Testis (tissue), 5 donors: ENCODE data around the gene EXOSC1. TPM values are rescaled to one million over a fixed set of nuclear protein-coding genes. Genes with fewer than 3 reads are reported as not detected.

ENCODE experiments used
- DNase-seq: peaks from one replicate; pipeline ENCODE4 v3.0.0-alpha.2; 2019
- H3K27ac ChIP-seq, 2 donors: fragments of 200-600 bp; sonication (generic); one replicate each; pipeline ENCODE4 v1.5.1; 2019
- H3K27me3 ChIP-seq: fragments of 200-600 bp; sonication (generic); one replicate; pipeline ENCODE4 v1.5.1; 2019
- H3K36me3 ChIP-seq: fragments of 200-600 bp; sonication (generic); one replicate; pipeline ENCODE4 v1.5.1; 2017; ENCODE audit warnings: low read depth; ENCODE audit errors: missing control alignments
- H3K4me1 ChIP-seq: fragments of 200-600 bp; sonication (generic); one replicate; pipeline ENCODE4 v1.5.1; 2019
- H3K4me3 ChIP-seq, 2 donors: fragments of 200-600 bp; sonication (generic); one replicate each; pipeline ENCODE4 v1.5.1; 2017 to 2019
- H3K9me3 ChIP-seq: fragments of 200-600 bp; sonication (generic); one replicate; pipeline ENCODE4 v1.5.1; 2017
- POLR2A ChIP-seq: fragments of 450-650 bp; IDR thresholded peaks from one replicate; pipeline ENCODE4 v1.6.1; 2017; ENCODE audit warnings: antibody characterized with exemption, mild to moderate bottlenecking, moderate library complexity
- whole genome bisulfite sequencing, 2 donors: methylation state at CpG; one replicate each; pipeline ENCODE4 v1.1.5; 2018; 5-methylcytosine and 5-hydroxymethylcytosine counted together
- intact Hi-C: fragments of 100-400 bp; cut with DNase I; formaldehyde crosslinking; loops from one replicate; pipeline ENCODE4 v1.15.1; 2023; ENCODE audit warnings: low total_unique reads
- long read RNA-seq, 2 donors: transcript quantifications; one replicate each; lab custom pipeline, GENCODE V29; 2026
- polyA plus RNA-seq: library from polyadenylated mRNA; stranded (reverse); fragments of 350-450 nt; fragmentation: Illumina TruSeq; extraction: RNeasy Lipid Tissue Mini Kit (QIAGEN cat#74804); gene quantifications from one replicate; pipeline ENCODE4 v1.2.3, GENCODE V29; 2014; ENCODE audit warnings: low read depth, low replicate concordance; ENCODE audit not compliant: insufficient read depth
- total RNA-seq, 2 donors: library from RNA; depleted of rRNA; stranded (reverse); fragments of >200 nt; gene quantifications; one replicate each; pipeline ENCODE4 v1.2.3, GENCODE V29; 2016
- TF ChIP-seq, protein P1 (sequence below), 3 experiments: fragments of 450-650 bp in 2 of 3; fragments of 200-600 bp in 1 of 3; sonication (generic) in 1 of 3; IDR thresholded peaks; one replicate each; pipeline ENCODE4 v1.5.1; 2016 to 2019; ENCODE audit warnings: antibody characterized with exemption in 3 of 3, mild to moderate bottlenecking in 2 of 3, moderate library complexity in 1 of 3

EXOSC1 gene, protein sequence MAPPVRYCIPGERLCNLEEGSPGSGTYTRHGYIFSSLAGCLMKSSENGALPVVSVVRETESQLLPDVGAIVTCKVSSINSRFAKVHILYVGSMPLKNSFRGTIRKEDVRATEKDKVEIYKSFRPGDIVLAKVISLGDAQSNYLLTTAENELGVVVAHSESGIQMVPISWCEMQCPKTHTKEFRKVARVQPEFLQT
- total RNA-seq: 10 to 100 TPM; 24.5 to 27.9 TPM
- polyA plus RNA-seq: 31.4 TPM
- long read RNA-seq, donor 1, transcript EXOSC1-204 (8 exons, 923 nt): major isoform, 14 of 17 reads
- long read RNA-seq, donor 1, partial matches to known transcripts: 0 of 17 reads
- long read RNA-seq, donor 1, other reads (novel, unspliced or antisense): 0 of 17 reads
- long read RNA-seq, donor 2, transcript EXOSC1-204 (8 exons, 923 nt): major isoform, 12 of 12 reads
- long read RNA-seq, donor 2, partial matches to known transcripts: 0 of 12 reads
- long read RNA-seq, donor 2, other reads (novel, unspliced or antisense): 0 of 12 reads

- Histone ChIP-seq H3K9me3 (no peaks in the 10 kb centered on the region), H3K4me1 (peaks cover 15% of the 10 kb centered on the region), H3K4me3 (peak within 1 kb of the TSS; percentile 79 to 90), H3K36me3 (no peaks in the 10 kb centered on the region), H3K27me3 (no peaks in the 10 kb centered on the region), H3K27ac (peak within 1 kb of the TSS; percentile 47 to 52)
- intact Hi-C loops: no loop called here
- DNase-seq: peak; percentile 98
- TF ChIP-seq POLR2A: no peak
- TF ChIP-seq, protein P1, sequence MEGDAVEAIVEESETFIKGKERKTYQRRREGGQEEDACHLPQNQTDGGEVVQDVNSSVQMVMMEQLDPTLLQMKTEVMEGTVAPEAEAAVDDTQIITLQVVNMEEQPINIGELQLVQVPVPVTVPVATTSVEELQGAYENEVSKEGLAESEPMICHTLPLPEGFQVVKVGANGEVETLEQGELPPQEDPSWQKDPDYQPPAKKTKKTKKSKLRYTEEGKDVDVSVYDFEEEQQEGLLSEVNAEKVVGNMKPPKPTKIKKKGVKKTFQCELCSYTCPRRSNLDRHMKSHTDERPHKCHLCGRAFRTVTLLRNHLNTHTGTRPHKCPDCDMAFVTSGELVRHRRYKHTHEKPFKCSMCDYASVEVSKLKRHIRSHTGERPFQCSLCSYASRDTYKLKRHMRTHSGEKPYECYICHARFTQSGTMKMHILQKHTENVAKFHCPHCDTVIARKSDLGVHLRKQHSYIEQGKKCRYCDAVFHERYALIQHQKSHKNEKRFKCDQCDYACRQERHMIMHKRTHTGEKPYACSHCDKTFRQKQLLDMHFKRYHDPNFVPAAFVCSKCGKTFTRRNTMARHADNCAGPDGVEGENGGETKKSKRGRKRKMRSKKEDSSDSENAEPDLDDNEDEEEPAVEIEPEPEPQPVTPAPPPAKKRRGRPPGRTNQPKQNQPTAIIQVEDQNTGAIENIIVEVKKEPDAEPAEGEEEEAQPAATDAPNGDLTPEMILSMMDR (IDR thresholded peaks at IDR 0.05): no peak
- WGBS, 2 donors: 0 to 1% methylated on average over 19 to 66 of the region's 66 CpGs
Measured at GRCh38 chr10:97445722-97446639, at the start of gene EXOSC1, which contains the start of gene ZDHHC16. EXOSC1 (minus strand) TSS chr10:97446006; CDS start chr10:97445985, 21 bp downstream. ZDHHC16 (plus strand) TSS chr10:97446175; CDS start chr10:97451676, 5,501 bp downstream.

GRCh38 chr10:97494863-97495506 is 49.2 kb upstream of the EXOSC1 start:
- H3K4me3 ChIP-seq: no peak overlapping the region
- intact Hi-C loops: no loop called here
- DNase-seq: no peak
- H3K27me3 ChIP-seq: no peaks in the 10 kb centered on the region
- H3K4me1 ChIP-seq: peaks cover 38% of the 10 kb centered on the region
- no peak for TF ChIP-seq POLR2A
- TF ChIP-seq, protein P1 (IDR thresholded peaks at IDR 0.05): no peak
- H3K27ac ChIP-seq: peak overlapping the region; percentile 52 to 62
- no peaks in the 10 kb centered on the region for H3K9me3 ChIP-seq
- no peaks in the 10 kb centered on the region for H3K36me3 ChIP-seq
- 40 to 53% methylated on average over 7 of the region's 7 CpGs for WGBS, 2 donors

GRCh38 chr10:97494151-97494550 is 48.3 kb upstream of the EXOSC1 start:
- intact Hi-C loops: no loop called here
- H3K4me1 ChIP-seq: peaks cover 36% of the 10 kb centered on the region
- no peaks in the 10 kb centered on the region for H3K9me3 ChIP-seq
- DNase-seq: peak; percentile 58
- TF ChIP-seq, protein P1 (IDR thresholded peaks at IDR 0.05): no peak
- TF ChIP-seq POLR2A: no peak
- no peaks in the 10 kb centered on the region for H3K36me3 ChIP-seq
- 32 to 41% methylated on average over 2 of the region's 2 CpGs for WGBS, 2 donors
- H3K4me3 ChIP-seq: no peak overlapping the region
- H3K27me3 ChIP-seq: no peaks in the 10 kb centered on the region
- peak overlapping the region in 1 of 2 donors; percentile 18 for H3K27ac ChIP-seq

- Histone ChIP-seq H3K9me3 (no peaks in the 10 kb centered on the region), H3K36me3 (no peaks in the 10 kb centered on the region), H3K4me3 (no peak overlapping the region), H3K4me1 (peaks cover 35% of the 10 kb centered on the region), H3K27ac (no peak overlapping the region), H3K27me3 (no peaks in the 10 kb centered on the region)
- WGBS, 2 donors: 58 to 62% methylated on average over 2 of the region's 2 CpGs
- intact Hi-C loops: no loop called here
- TF ChIP-seq POLR2A: no peak
- TF ChIP-seq, protein P1 (IDR thresholded peaks at IDR 0.05): no peak
- DNase-seq: no peak
Measured at GRCh38 chr10:97490592-97490991, 44.8 kb upstream of the EXOSC1 start.
